AG09319 (cell line): ENCODE results near the gene EPGN.

ENCODE experiments used
- DNase-seq: peaks from one replicate; pipeline ENCODE4 v3.0.0-alpha.2; 2010; ENCODE audit warnings: low read depth; ENCODE audit errors: extremely low read depth
- CTCF ChIP-seq: IDR thresholded peaks from 2 replicates; pipeline ENCODE4 v1.5.1; 2011; ENCODE audit warnings: low read depth, mild to moderate bottlenecking, inconsistent platforms, low read length, moderate library complexity

EPGN gene

GRCh38 chr4:74308215-74308614 is at the start of gene EPGN:
TSS of gene EPGN (plus strand) at chr4:74308470. CDS start at chr4:74308534, 64 bp downstream.
- no peak for DNase-seq
- no peak for TF ChIP-seq CTCF

- no peak for TF ChIP-seq CTCF
- no peak for DNase-seq
Observed at GRCh38 chr4:74258963-74259362, 49.3 kb upstream of the EPGN start.

GRCh38 chr4:74260036-74260435 is 48.2 kb upstream of the EPGN start:
- DNase-seq = no peak
- TF ChIP-seq CTCF = no peak

DNA sequence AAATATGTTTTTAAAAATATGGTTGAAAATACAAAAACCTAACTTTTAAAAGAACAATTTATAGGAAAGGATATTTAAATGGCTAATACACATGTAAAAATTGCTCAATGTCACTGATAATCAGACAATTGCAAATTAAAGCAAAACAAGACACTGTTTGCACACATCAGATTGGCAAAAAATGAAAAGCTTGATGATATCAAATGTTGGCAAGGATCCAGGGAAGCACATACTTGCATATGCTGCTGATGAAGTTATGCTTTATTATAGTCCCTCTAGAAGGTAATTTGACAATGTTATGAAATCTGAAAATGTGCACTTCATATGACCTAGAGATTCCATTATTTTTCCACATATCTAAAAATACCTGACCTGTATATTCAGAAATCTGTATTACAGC is 45.7 kb upstream of the EPGN start:
- no peak for TF ChIP-seq CTCF
- no peak for DNase-seq

DNA sequence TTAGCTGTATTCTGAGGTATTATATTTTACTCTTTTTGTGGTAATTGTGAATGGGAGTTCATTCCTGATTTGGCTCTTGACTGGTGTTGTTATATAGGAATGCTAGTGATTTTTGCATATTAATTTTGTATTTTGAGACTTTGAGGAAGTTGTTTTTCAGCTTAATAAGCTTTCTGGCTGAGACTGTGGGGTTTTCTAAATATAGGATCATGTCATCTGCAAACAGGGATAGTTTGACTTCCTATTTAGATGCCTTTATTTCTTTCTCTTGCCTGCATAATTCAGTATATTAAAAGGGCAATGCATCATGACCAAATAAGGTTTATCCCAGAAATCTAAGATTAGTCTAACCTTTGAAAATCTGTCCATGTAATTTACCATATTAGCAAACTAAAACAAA is 44.7 kb upstream of the EPGN start:
- no peak for DNase-seq
- no peak for TF ChIP-seq CTCF

DNA sequence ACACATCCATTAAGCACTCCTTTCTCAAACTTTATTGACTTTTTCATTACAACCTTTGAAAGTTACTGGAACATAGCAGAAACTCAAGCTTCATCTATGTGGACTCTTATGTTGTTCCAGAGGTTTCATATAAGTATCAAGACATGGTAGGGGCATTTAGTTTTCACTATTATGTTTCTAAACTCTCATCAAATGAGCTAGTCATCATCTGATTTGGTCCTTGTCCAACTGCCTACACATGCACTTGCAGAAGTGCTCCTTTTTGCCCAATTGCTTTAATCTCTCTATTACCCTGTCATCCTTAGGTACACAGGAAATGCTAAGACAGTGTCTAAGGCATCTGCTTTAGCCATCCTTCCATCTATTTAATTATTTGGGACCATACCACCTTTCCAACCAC is 42.2 kb upstream of the EPGN start:
- DNase-seq = no peak
- no peak for TF ChIP-seq CTCF

DNA sequence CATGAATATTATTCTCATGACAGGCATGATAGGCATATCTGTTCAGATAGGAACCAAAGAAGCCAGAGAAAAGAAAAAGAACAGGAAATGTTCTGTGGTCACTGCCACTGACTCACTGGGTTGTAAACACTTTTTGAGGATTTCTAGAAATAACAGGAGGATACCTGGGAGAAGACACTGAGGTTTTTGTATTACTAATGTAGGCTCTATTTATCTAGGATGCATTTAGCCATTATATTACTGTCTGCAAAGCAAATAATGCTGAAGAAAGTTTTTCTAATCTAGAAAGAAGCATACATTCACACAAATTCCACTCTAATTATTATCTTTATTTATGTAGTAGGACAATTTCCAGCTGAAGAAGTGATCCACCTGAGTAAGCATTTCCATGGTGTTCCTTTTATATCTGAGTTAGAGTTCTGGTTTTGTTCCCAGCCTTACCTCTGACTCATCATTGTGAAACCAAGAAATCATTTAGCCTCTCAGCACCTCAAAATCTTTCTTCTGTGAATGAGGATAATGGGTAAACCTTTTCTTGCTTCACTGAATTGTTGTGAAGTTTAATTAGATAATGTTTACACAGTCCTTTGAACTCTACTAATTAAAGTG is 40.2 kb upstream of the EPGN start:
- no peak for TF ChIP-seq CTCF
- no peak for DNase-seq
